Ishikawa (cell line): ENCODE results near the gene TM4SF20.
A peak's percentile ranks its signal among the peaks of the same experiment; 100 is the strongest.

Source experiments
- CEBPB ChIP-seq: IDR thresholded peaks from 2 replicates; pipeline ENCODE4 v1.6.1; 2012
- CREB1 ChIP-seq: IDR thresholded peaks from 2 replicates; pipeline ENCODE4 v1.6.1; 2012; ENCODE audit warnings: low read depth
- EGR1 ChIP-seq: IDR thresholded peaks from 2 replicates; pipeline ENCODE4 v1.6.1; 2012
- EP300 ChIP-seq: IDR thresholded peaks from 2 replicates; pipeline ENCODE4 v1.6.1; 2012; ENCODE audit warnings: borderline replicate concordance
- FOXM1 ChIP-seq: IDR thresholded peaks from 2 replicates; pipeline ENCODE4 v1.6.1; 2012; ENCODE audit warnings: low read depth, borderline replicate concordance
- NFIC ChIP-seq: IDR thresholded peaks from 2 replicates; pipeline ENCODE4 v1.6.1; 2012
- RAD21 ChIP-seq: IDR thresholded peaks from 2 replicates; pipeline ENCODE4 v1.6.1; 2012; ENCODE audit warnings: low read depth
- TAF1 ChIP-seq: IDR thresholded peaks from 2 replicates; pipeline ENCODE4 v1.6.1; 2012; ENCODE audit warnings: low read depth, mild to moderate bottlenecking
- TCF12 ChIP-seq: IDR thresholded peaks from 2 replicates; pipeline ENCODE4 v1.6.1; 2012; ENCODE audit warnings: low read depth
- TEAD4 ChIP-seq: IDR thresholded peaks from 2 replicates; pipeline ENCODE4 v1.6.1; 2012
- YY1 ChIP-seq: IDR thresholded peaks from 2 replicates; pipeline ENCODE4 v1.6.1; 2012; ENCODE audit warnings: low read depth
- ZBTB7A ChIP-seq: IDR thresholded peaks from 2 replicates; pipeline ENCODE4 v1.6.1; 2012; ENCODE audit warnings: low read depth
- TF ChIP-seq, protein P1 (sequence below): IDR thresholded peaks from 2 replicates; pipeline ENCODE4 v1.6.1; 2012
- TF ChIP-seq, protein P2 (sequence below): IDR thresholded peaks from 2 replicates; pipeline ENCODE4 v1.6.1; 2012
- TF ChIP-seq, protein P3 (sequence below): IDR thresholded peaks from 2 replicates; pipeline ENCODE4 v1.6.1; 2012; ENCODE audit warnings: low read depth, mild to moderate bottlenecking

Gene TM4SF20

DNA sequence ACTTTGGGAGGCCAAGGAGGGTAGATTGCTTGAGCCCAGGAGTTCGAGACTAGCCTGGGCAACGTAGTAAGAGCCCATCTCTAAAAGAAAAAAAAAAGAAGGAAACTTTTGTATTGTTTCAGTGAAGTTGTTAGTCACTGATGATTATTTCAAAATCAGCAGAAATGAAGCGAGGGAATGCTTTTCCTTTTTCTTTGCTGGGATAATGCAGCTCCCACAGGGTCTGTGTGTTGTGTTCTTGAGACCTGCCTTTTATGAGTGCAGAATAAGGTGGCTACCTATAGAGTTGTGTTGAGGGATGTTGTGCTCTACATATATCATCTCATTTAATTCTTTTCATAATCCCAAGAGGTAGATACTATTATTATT, 11.7 kb downstream of the TM4SF20 start:
- TF ChIP-seq CREB1 (no peak), RAD21 (no peak), FOXM1 (no peak), TAF1 (no peak), NFIC (no peak), YY1 (no peak), TEAD4 (no peak), EGR1 (no peak), ZBTB7A (no peak), EP300 (no peak), TCF12 (no peak), CEBPB (no peak)
- TF ChIP-seq, protein P1, sequence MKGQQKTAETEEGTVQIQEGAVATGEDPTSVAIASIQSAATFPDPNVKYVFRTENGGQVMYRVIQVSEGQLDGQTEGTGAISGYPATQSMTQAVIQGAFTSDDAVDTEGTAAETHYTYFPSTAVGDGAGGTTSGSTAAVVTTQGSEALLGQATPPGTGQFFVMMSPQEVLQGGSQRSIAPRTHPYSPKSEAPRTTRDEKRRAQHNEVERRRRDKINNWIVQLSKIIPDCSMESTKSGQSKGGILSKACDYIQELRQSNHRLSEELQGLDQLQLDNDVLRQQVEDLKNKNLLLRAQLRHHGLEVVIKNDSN: no peak
- TF ChIP-seq, protein P2, sequence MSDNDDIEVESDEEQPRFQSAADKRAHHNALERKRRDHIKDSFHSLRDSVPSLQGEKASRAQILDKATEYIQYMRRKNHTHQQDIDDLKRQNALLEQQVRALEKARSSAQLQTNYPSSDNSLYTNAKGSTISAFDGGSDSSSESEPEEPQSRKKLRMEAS: no peak
- TF ChIP-seq, protein P3, sequence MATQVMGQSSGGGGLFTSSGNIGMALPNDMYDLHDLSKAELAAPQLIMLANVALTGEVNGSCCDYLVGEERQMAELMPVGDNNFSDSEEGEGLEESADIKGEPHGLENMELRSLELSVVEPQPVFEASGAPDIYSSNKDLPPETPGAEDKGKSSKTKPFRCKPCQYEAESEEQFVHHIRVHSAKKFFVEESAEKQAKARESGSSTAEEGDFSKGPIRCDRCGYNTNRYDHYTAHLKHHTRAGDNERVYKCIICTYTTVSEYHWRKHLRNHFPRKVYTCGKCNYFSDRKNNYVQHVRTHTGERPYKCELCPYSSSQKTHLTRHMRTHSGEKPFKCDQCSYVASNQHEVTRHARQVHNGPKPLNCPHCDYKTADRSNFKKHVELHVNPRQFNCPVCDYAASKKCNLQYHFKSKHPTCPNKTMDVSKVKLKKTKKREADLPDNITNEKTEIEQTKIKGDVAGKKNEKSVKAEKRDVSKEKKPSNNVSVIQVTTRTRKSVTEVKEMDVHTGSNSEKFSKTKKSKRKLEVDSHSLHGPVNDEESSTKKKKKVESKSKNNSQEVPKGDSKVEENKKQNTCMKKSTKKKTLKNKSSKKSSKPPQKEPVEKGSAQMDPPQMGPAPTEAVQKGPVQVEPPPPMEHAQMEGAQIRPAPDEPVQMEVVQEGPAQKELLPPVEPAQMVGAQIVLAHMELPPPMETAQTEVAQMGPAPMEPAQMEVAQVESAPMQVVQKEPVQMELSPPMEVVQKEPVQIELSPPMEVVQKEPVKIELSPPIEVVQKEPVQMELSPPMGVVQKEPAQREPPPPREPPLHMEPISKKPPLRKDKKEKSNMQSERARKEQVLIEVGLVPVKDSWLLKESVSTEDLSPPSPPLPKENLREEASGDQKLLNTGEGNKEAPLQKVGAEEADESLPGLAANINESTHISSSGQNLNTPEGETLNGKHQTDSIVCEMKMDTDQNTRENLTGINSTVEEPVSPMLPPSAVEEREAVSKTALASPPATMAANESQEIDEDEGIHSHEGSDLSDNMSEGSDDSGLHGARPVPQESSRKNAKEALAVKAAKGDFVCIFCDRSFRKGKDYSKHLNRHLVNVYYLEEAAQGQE: no peak

DNA sequence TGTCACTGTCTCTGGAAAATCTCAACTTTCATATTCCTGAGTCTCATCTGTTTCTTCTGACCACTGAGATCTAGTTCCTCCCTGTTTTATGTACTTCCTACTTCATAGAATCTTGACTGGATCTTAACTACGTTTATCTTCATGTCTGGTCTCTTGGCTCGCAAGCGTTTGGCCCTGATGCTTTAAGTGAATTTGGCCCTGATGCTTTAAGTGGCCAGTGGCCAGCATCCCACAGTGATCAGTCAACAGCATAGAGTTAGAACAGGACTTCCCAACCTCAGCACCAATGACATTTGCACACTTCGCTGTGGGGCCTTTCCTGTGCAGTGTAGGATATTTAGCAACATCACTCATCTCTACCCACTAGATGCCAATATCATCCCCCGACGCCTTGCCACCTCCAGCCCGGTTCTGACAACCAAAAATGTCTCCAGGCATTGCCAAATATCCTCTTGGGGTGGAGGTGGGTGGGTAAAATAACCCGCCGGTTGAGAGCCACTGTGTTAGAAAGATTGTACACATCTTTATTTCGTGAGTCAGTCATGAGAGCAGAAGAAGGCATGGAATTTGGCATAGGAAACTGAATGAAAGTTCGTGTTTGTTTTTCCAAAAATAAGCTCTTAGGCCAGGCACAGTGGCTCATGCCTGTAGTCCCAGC, 12.2 kb downstream of the TM4SF20 start:
- TF ChIP-seq NFIC (no peak), FOXM1 (no peak), RAD21 (no peak)

DNA sequence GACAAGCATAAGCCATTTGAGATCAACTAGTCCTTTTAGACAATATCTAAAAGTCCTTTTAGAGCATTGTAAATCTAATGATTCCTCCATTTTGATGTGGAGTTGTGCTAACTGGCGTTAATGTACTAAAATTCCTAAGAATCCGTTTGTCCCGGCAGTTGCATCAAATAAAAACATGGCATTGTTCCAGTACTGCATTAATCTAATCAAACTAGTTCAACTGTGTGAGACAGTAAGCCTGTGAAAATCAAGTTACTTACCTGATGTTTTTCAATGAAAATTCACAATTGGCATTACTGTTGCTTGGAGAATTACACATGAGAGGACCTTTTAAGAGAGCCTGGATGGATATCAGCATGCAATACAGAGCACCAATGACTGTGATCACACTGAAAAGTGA, 13.3 kb downstream of the TM4SF20 start:
- TF ChIP-seq FOXM1 (no peak), RAD21 (no peak), TAF1 (no peak), EGR1 (no peak), YY1 (no peak), EP300 (no peak), TEAD4 (no peak), NFIC (no peak), CEBPB (no peak), TCF12 (no peak), ZBTB7A (no peak)
- TF ChIP-seq, protein P2: no peak
- TF ChIP-seq, protein P3: no peak

DNA sequence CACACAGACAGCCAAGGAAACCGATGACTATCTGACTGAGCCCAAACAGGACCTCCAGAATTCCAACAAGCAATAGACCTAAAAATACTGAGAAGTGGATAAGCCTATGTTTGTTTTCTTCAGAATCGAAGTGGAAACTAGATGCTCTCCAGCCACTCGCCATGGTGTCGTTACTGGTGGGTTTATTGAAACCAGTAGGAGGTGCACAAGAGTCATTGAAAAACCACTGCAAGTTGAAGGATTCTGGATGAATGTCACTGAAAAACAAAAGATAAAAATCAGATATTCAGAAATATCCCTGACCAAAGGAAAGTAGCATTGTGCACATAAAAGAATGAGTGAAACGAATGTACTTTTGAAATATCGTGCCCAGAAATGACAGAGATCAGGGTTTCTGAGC, 15.3 kb downstream of the TM4SF20 start:
- TF ChIP-seq, protein P1: no peak
- TF ChIP-seq RAD21: peak; percentile 18; the same call in 1 of the 2 replicates

DNA sequence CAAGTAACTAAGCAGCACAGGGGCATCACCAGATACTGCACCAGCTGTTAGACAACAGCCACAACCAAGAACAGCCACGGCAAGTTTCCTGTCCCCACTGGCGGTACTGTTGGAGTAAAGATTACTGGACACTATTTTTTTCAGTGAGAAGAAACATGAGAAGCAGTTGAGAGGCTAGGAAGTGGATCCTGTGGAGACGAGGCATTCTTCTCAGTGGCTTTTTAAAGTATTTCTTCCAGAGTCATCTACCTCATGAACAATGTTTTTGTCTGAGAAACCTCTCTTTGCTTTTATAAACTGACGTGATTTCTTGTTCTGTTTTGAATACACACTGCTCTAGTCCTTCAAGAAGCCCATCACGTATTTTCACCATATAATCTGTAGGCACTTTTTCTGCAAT, 18.8 kb downstream of the TM4SF20 start:
- TF ChIP-seq CEBPB (no peak), EGR1 (no peak), RAD21 (no peak), NFIC (no peak), CREB1 (no peak), ZBTB7A (no peak), EP300 (no peak), TCF12 (no peak), YY1 (no peak), TAF1 (no peak), TEAD4 (no peak), FOXM1 (no peak)
- TF ChIP-seq, protein P2: no peak
- TF ChIP-seq, protein P3: no peak
- TF ChIP-seq, protein P1: no peak
